Measurements from ENCODE around the gene IPO11.
"Not testable (repeated sequence)": the region's sequence is repeated elsewhere in the genome, so short reads cannot be mapped to it uniquely, and the experiment has no call there.

Gene IPO11

DNA sequence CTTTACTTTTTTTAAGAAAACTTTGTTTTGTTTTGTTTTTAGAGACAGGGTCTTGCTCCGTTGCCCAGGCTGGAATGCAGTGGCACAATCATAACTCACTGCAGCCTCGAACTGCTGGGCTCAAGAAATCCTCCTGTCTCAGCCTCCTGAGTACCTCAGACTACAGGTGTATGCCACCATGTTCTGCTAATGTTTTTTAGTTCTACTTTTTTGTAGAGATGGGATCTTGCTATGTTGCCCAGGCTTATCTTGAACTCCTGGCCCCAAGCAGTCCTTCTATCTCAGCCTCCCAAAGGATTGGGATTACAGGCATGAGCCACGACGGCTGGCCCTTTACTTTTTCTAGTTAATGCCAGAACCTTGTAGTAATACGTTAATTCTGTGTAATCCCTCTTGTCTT, 36.0 kb downstream of the IPO11 start:
- no peak for DNase-seq (ENCODE audit: low read depth)

DNA sequence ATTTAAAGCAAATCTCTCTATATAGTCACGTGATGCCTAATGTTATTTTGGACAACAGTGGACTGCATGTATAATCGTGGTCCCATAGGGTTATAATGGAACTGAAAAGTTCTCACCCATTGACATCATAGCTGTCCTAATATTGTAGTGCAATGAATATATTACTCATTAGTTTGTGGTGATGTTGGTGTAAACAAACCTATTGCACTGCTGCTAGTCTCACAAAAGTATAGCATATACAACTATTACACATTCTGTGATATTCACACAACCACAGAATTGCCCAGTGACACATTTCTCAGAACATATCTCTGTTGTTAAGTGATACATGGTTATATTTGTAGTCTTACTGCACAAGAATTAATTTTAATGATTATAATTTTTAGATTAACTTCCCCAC, 37.7 kb downstream of the IPO11 start:
- no peak for DNase-seq (ENCODE audit: low read depth)

- no peak for DNase-seq (ENCODE audit: low read depth)
These were observed 44.5 kb downstream of the IPO11 start for GRCh38 chr5:62457071-62457470.

DNA sequence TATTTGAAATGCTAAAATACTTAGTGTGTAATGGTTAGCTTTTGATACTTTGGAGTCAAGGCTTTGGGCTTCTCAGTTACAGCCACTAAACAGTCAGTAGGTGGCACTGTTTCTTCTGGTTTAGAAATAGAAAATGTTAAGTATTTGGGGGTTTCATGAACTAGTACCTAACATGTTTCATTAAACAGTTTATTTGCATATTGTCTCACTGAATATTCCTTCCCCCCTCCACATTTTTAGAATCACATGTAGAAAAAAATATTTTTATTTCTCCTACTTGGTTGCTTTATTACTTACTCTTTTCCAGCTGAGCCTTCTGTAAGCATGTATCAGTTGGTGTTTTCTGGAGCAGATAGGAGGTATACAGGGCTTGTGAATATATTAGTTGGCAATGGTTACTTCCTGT, 48.0 kb downstream of the IPO11 start:
- DNase-seq (ENCODE audit: low read depth), result no peak

DNA sequence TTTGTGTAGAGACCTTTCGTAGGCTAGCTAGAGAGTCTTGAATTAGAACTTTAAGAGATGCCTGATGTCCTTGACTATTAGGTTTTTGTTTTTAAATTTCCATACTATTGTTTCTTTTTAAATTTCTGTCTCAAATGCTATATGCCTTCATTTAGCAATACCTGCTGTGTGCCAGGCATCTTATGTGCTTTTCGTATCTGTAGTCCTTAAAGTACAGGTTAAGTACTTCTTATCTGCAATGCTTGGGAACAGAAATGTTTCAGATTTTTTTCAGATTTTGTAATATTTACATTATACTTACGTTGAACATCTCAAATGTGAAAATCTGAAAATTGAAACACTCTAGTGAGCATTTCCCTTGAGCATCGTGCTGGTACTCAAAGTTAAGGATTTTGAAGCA, 49.0 kb downstream of the IPO11 start:
- no peak for DNase-seq (ENCODE audit: low read depth)

DNA sequence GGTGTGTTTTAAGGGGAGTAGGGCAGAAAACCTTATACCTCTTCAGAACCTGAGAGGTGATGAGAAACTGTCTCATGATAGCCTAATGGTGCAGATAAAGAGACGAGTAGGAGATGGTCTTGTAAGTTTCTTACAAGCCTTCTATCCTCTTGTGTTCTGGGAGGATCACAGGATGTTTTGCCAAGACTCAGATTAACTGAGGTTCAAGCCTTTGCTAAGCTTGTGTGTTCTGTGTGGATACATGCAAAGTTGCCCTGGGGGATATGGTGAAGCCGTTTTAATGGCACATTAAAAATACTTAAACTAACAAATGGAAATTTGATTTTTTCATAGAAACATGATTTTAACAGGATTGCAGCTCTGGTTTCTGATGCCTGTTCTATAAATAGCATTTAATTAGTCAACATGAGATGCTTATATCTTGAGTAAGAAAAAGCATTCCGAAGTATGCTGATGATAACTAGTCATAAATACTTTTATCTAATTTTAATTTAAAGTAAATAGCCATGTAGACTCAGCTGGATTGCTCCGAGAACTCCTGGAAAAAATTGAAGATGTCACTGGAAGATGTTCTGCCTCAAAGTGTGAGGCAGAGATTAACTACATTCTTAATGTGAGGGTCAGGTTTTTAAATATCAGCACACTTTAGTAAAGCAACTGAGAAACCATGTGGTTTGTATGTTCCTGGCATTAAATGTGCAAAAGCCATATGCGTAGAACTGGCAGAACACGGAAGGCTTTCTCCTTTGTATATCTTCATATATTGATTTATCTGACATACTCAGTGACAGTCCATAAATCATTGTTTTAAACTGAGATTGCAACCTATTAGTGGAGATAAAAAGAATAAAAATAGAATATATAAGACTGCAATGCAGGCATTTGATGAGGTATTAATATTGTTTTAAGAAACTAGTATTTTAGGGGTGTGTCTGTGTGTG, 53.7 kb downstream of the IPO11 start:
- DNase-seq (ENCODE audit: low read depth), result no peak

DNA sequence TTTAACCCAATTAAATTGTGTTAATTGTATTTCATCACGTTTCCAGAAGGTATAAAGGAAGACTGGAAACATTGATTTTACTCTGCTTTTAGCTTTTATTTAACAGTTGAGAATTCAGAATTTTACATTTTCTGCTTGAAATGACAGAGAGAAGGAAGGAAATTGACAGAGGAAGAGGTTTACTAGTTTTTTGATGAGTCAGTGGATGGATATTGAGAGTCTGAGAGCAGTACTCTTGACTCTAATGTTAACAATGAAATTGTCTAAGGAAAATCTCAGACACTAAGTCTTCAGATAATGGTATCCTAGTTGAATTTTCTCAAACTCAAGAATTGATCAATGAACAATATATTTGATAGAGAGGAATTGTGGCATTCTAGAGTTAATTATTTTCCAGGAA, 60.6 kb downstream of the IPO11 start:
- DNase-seq (ENCODE audit: low read depth), result no peak

DNA sequence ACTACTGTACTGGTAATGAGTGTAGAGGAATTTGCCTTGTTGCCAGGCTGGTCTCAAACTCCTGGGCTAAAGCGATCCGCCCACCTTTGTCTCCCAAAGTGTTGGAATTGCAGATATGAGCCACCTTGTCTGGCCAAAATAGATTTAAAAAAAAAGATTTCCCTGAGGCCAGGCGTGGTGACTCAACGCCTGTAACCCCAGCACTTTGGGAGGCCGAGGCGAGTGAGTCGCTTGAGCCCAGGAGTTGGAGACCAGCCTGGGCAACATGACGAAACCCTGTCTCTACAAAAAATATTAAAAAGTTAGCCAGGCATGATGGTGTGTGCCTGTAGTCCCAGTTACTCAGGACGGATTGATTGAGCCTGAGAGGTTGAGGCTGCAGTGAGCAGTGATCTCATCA, 62.5 kb downstream of the IPO11 start:
- DNase-seq (ENCODE audit: low read depth), result no peak

DNA sequence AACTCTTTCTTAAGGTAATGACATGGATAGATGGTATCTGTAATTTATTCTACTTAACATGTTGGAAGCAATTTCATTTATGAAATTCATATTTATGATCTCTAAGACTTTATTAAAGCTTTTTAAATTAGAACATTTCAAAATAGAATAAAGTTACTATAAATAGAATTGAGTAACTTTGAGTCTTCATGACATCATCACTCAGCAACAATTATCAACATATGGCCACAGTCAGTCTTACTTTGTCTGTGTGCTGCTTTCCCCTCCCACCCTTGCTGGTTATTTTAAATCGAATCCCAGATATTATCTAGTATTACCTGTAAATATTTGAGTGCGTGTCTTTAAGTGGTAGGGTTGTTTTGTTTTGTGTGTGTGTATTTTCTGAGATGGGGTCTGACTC, 65.2 kb downstream of the IPO11 start:
- no peak for DNase-seq (ENCODE audit: low read depth)

- DNase-seq (ENCODE audit: low read depth), result no peak
These were observed 71.0 kb downstream of the IPO11 start for GRCh38 chr5:62483556-62483955.

DNA sequence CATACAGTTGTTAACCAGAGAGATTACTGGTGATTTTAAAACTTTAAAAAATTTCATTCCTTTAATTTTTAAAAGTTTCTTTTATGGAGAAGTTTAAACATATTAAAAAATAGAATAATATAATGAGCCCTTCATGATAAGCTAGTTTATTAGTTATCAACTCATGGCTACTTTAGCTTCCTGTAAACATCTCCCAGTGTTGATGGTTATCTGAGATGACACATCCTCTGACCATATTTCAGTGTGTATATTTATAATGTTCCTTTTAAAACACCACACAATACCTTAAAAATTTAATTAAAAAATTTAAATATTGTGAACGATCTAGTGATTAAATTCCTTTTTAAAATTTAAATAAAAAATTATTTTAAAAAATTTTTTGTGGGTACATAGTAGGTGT, 74.1 kb downstream of the IPO11 start:
- no peak for DNase-seq (ENCODE audit: low read depth)

DNA sequence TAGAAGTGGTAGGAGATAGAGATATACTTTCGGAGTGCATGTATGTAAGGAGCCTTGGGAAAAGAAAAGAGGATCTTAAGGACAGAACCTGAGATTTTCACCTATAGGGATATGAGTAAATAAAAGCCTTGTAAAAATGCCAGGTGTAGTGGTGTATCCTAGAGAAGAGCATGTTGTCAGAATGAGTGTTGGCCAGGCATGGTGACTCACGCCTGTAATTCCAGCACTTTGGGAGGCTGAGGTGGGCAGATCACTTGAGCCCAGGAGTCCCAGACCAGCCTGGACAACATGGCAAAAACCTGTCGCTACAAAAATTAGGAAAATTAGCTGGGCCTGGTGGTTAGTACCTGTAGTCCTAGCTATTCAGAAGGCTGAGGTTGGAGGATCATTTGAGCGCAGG, 76.0 kb downstream of the IPO11 start:
- DNase-seq (ENCODE audit: low read depth), result no peak

DNA sequence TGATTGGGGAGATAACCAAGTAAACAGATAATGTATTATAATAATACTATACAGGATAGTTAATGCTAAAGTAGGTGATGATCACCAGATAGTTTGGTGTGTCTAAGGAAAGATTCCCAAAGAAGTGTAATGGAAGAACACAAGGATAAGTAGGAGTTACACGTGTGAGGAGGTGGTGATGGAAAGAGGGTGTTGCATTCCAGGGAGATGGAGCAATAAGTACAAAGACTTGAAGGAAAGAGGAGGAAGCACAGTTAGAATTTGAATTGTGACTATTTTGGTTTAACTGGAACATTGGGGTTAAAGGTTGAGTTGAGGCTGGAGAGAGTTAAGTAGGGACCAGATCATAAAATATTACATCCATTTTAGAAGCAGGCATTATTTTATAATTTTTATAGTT, 76.9 kb downstream of the IPO11 start:
- DNase-seq (ENCODE audit: low read depth), result no peak

GRCh38 chr5:62494772-62495171, 82.2 kb downstream of the IPO11 start:
- no peak for DNase-seq (ENCODE audit: low read depth)

DNA sequence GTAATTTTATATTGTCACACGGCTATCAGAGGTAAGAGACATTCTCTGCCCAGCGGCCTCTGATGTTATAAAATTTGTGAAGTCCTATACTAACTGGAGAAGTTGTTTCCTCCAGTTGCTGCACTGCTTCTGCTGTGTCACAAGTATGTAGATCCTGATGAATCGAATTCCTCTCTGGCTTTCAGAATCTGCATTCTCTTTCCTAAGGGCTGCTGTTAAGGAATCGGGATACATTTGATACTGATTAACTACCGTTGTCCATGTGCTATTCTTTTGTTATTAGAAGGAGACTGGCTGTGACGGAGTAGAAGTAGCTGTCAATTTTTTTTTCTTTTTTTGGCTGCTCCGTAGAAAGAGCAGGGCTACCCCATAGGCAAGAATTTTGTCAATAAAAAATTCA, 84.3 kb downstream of the IPO11 start:
- DNase-seq (ENCODE audit: low read depth), result no peak

DNA sequence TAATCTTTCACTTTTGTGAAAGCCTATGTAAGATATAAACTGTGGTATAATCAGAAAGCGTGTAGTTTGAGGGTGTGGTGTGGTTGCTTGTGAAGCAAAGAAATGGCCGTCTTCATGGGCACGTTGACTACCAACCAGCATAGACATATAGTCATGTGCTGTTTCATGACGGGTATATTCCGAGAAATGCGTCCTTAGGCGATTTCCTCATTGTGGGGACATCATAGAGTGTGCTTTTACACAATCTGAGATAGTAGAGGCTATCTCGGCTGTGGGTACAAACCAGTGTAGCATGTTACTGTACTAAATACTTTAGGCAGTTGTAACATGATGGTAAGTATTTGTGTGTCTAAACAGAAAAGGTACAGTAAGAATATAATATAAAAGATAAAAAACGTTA, 86.4 kb downstream of the IPO11 start:
- DNase-seq (ENCODE audit: low read depth), result no peak

- no peak for DNase-seq (ENCODE audit: low read depth)
These were observed 87.2 kb downstream of the IPO11 start for GRCh38 chr5:62499756-62500155.

GRCh38 chr5:62502456-62503101, 90.0 kb downstream of the IPO11 start:
- DNase-seq (ENCODE audit: low read depth), result no peak

- DNase-seq (ENCODE audit: low read depth), result no peak
These were observed 91.6 kb downstream of the IPO11 start for GRCh38 chr5:62504129-62504528.

GRCh38 chr5:62506659-62507460, 94.3 kb downstream of the IPO11 start:
- DNase-seq (ENCODE audit: low read depth), result no peak

DNA sequence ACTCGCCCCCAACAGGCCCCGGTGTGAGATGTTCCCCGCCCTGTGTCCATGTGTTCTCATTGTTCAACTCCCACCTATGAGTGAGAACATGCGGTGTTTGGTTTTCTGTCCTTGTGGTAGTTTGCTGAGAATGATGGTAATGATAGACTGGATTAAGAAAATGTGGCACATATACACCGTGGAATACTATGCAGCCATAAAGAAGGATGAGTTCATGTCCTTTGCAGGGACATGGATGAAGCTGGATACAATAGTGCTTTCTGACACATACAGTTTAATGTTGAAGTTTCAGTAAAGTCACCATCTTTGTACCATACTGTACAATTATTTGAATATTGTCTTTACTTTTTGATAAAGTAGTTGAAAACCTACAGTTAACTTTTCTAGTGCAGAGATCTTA, 96.2 kb downstream of the IPO11 start:
- not testable (repeated sequence) for DNase-seq (ENCODE audit: low read depth)

DNA sequence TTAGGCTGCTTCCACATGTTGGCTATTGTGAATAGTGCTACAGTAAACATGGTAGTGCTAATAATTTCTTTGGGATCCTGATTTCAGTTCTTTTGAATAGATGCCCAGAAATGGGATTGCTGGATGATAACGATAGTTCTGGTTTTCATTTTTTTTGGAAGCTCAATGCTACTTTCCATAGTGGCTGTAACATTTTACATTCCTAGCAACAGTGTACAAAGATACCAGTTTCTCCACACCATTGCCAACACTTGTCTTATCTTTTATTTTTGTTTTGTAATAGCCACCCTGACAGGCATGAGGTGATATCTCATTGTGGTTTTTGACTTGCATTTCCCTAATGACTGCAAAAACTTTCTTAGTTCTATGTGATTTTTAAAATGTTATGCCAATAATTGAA, 97.2 kb downstream of the IPO11 start:
- no peak for DNase-seq (ENCODE audit: low read depth)

DNA sequence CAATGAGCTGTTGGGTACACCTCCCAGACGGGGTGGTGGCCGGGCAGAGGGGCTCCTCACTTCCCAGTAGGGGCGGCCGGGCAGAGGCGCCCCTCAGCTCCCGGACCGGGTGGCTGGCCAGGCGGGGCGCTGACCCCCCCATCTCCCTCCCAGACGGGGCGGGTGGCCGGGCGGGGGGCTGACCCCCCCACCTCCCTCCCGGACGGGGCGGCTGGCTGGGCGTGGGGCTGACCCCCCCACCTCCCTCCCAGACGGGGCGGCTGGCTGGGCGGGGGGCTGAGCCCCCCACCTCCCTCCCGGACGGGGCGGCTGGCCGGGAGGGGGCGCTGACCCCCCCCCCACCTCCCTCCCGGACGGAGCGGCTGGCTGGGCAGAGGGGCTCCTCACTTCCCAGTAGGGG, 100.5 kb downstream of the IPO11 start:
- not testable (repeated sequence) for DNase-seq (ENCODE audit: low read depth)

All from stimulated activated CD4-positive, alpha-beta T cell treated with anti-CD3 and anti-CD28 coated beads, Interleukin-2, amount 100 ng/mL, for 4 hours (primary cell).